IgD-negative memory B cell (primary cell): ENCODE measurements around the gene OXA1L. TPM values are rescaled to one million over a fixed set of nuclear protein-coding genes. Genes with fewer than 3 reads are reported as not detected.
"Not testable (repeated sequence)": the region's sequence is repeated elsewhere in the genome, so short reads cannot be mapped to it uniquely, and the experiment has no call there.

Experiments
- H3K27ac Mint-ChIP-seq, 3 donors: one replicate each; pipeline ENCODE4 v1.8.0; 2020 to 2022; ENCODE audit warnings: mild to moderate bottlenecking in 3 of 3, mixed read lengths in 3 of 3, moderate library complexity in 1 of 3
- H3K27me3 Mint-ChIP-seq: one replicate; pipeline ENCODE4 v1.8.0; 2021; ENCODE audit warnings: mixed read lengths
- H3K36me3 Mint-ChIP-seq: one replicate; pipeline ENCODE4 v1.8.0; 2020; ENCODE audit warnings: mild to moderate bottlenecking, mixed read lengths
- H3K4me1 Mint-ChIP-seq, 3 donors: one replicate each; pipeline ENCODE4 v1.8.0; 2020 to 2022; ENCODE audit warnings: mixed read lengths in 3 of 3, mild to moderate bottlenecking in 1 of 3
- H3K4me3 Mint-ChIP-seq, 4 donors: one replicate each; pipeline ENCODE4 v1.8.0; 2020 to 2022; ENCODE audit warnings: mild to moderate bottlenecking in 4 of 4, mixed read lengths in 4 of 4, moderate library complexity in 3 of 4
- H3K9me3 Mint-ChIP-seq, 3 donors: one replicate each; pipeline ENCODE4 v1.8.0; 2020 to 2021; ENCODE audit warnings: mixed read lengths in 3 of 3, mild to moderate bottlenecking in 1 of 3
- polyA plus RNA-seq: library from polyadenylated mRNA; unstranded; fragments of 300-500 nt; fragmentation: Illumina TruSeq; gene quantifications from one replicate; pipeline ENCODE4 v1.2.3, GENCODE V29; 2021

OXA1L gene
- polyA plus RNA-seq, 1 donor from 2014 or later: 60.7 TPM

DNA sequence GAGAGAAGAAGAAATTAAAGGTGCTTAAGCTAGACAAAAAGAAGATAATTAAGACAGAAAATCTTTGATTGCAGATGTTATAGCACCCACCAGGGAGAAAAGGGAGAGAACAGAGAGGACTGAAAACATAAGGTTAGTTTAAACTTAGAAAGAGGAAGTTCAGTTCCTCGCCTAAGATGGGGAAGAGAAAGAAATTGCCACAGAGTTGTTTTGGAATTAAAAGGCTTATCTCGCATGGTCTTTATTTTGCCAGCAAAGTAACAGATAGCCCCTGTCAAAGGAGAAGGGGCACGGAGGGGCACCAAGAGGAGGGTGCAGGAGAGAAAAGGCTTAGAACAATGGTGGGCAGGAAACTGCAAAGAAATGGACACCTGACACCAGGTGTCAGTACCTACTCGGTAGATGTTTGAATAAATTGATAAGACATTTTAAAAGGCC, 17.8 kb upstream of the OXA1L start:
- Mint-ChIP-seq H3K36me3 (peaks cover 2% of the 10 kb centered on the region), H3K27ac (peak overlapping the region in 2 of 3 donors; percentile 5 to 84), H3K4me1 (peaks cover 19 to 20% (median 20%) of the 10 kb centered on the region in 3 donors), H3K4me3 (peak overlapping the region; percentile 2 to 78 (median 68)), H3K9me3 (peaks cover 0 to 2% (median 0%) of the 10 kb centered on the region in 3 donors), H3K27me3 (peaks cover 2% of the 10 kb centered on the region)

DNA sequence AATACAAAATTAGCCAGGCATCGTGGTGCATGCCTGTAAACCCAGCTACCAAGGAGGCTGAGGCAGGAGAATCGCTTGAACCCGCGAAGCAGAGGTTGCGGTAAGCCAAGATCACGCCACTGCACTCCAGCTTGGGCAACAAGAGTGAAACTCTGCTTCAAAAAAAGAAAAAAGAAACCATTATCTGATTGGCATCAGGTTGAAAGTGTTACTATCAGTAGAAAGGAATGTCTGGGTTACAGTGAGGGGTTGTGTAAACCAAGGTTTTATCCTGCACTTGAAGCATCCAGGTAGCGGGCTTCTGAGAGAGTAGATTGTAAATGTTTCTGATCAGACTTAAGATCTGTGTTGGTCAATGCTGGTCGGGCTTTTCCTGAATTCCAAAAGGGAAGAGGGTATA, 14.1 kb upstream of the OXA1L start:
- Mint-ChIP-seq H3K9me3 (peaks cover 0 to 2% (median 0%) of the 10 kb centered on the region in 3 donors), H3K4me3 (no peak overlapping the region), H3K4me1 (peaks cover 19 to 26% (median 24%) of the 10 kb centered on the region in 3 donors), H3K36me3 (no peaks in the 10 kb centered on the region), H3K27me3 (peaks cover 2% of the 10 kb centered on the region), H3K27ac (no peak overlapping the region)

DNA sequence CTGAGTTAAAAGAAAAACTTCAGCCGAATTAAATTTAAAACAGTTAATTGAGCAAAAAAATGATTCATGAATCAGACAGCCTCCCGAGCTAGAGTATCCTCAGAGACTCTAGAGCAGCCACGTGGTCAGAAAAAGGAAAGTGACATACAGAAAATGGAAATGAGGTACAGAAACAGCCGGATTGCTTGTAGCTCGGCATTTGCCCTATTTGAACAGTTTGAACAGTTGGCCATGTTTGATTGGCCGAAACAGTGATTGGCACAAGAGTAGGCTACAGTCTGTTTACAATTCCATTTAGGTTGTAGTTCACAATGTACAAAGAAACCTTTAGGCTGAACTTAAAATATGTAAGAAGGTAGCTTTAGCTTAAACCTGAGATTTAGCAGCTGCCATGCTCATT, 12.9 kb upstream of the OXA1L start:
- Mint-ChIP-seq H3K4me3 (peak overlapping the region in 1 of 4 donors; percentile 5), H3K4me1 (peaks cover 9 to 16% (median 14%) of the 10 kb centered on the region in 3 donors), H3K9me3 (no peaks in the 10 kb centered on the region), H3K27me3 (peaks cover 1% of the 10 kb centered on the region), H3K27ac (no peak overlapping the region), H3K36me3 (no peaks in the 10 kb centered on the region)

DNA sequence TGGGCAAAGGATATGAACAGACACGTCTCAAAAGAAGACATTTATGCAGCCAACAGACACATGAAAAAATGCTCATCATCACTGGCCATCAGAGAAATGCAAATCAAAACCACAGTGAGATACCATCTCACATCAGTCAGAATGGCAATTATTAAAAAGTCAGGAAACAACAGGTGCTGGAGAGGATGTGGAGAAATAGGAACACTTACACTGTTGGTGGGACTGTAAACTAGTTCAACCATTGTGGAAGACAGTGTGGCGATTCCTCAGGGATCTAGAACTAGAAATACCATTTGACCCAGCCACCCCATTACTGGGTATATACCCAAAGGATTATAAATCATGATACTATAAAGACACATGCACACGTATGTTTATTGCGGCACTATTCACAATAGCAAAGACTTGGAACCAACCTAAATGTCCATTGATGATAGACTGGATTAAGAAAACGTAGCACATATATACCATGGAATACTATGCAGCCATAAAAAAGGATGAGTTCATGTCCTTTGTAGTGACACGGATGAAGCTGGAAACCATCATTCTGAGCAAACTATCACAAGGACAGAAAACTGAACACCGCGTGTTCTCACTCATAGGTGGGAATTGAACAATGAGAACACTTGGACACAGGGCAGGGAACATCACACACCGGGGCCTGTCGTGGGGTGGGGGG, 8.4 kb upstream of the OXA1L start:
- H3K4me1 Mint-ChIP-seq: peaks cover 0 to 16% (median 11%) of the 10 kb centered on the region in 3 donors
- not testable (repeated sequence) for H3K9me3 Mint-ChIP-seq, H3K27ac Mint-ChIP-seq, H3K27me3 Mint-ChIP-seq, H3K36me3 Mint-ChIP-seq, H3K4me3 Mint-ChIP-seq

DNA sequence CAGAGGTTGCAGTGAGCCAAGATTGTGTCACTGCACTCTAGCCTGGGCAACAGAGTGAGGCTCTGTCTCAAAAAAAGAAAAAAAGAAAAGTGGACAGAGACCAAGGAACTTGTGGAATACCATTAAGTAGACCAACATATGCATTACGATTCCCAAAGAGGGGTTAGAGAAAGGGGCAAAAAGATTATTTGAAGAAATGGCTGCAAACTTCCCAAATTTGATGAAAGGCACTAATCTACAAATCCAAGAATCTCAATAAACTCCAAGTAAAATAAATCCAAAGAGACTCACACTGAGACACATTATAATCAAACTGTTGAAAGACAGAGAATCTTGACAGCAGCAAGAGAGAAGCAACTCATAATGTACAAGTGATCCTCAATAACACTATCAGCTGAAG, 4.8 kb upstream of the OXA1L start:
- Mint-ChIP-seq H3K36me3 (peaks cover 7% of the 10 kb centered on the region), H3K9me3 (no peaks in the 10 kb centered on the region), H3K27ac (peak overlapping the region in 1 of 3 donors; percentile 21), H3K27me3 (no peaks in the 10 kb centered on the region), H3K4me3 (no peak overlapping the region), H3K4me1 (peaks cover 7 to 13% (median 12%) of the 10 kb centered on the region in 3 donors)

DNA sequence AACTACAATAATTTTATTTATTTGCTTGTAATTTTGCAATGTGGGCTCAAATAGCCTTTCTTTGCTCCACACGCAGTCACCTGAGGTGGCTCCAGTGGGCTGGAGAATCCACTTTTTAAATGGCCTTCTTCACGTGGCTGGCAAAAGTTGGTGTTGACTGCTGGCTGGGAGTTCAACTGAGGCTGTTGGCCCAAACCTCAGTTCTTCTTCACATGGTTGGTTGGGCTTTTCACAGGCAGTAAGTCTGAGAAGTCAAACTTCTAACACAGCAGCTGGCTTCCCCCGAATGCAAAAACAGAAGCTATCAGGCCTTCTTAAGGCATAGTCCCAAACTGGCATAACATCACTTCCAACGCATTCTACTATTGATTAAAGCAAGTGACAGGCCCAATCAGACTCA, 2.1 kb upstream of the OXA1L start:
- Mint-ChIP-seq H3K27me3 (no peaks in the 10 kb centered on the region), H3K27ac (no peak overlapping the region), H3K4me3 (no peak overlapping the region), H3K4me1 (peaks cover 24 to 31% (median 26%) of the 10 kb centered on the region in 3 donors), H3K9me3 (no peaks in the 10 kb centered on the region), H3K36me3 (peaks cover 7% of the 10 kb centered on the region)

DNA sequence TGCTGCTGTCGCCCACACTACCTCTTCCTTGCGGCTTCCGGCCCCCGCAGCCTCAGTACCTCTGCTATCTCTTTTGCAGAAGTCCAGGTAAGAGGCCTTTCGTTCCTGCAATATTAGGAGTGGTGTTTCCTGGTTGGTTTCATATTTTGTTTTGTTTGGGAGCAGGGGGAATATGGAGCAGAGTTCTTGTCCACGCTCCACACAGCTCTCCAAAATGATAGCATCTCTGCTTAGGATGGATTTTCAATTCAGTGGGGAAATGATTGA, 768 bp downstream of the OXA1L start:
- Mint-ChIP-seq H3K27ac (peak overlapping the region; percentile 59 to 98 (median 98)), H3K9me3 (peaks cover 0 to 2% (median 0%) of the 10 kb centered on the region in 3 donors), H3K36me3 (peaks cover 9% of the 10 kb centered on the region), H3K4me1 (peaks cover 24 to 27% (median 26%) of the 10 kb centered on the region in 3 donors), H3K4me3 (peak overlapping the region; percentile 87 to 95 (median 94)), H3K27me3 (no peaks in the 10 kb centered on the region)

DNA sequence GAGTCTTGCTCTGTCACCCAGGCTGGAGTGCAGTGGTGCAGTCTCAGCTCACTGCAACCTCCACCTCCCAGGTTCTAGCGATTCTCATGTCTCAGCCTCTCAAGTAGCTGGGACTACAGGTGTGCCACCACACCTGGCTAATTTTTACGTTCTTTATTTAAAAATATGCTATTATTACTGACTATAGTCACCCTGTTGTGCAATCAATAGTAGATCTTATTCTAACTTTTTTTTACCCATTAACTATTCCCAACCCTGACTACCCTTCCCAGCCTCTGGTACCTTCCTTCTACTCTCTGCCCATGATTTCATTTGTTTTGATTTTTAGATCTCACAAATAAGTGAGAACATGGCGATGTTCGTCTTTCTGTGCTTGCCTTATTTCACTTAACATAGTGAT, 2.5 kb downstream of the OXA1L start:
- peaks cover 0 to 2% (median 0%) of the 10 kb centered on the region in 3 donors for H3K9me3 Mint-ChIP-seq
- H3K4me3 Mint-ChIP-seq: peak overlapping the region in 1 of 4 donors; percentile 87
- H3K27me3 Mint-ChIP-seq: no peaks in the 10 kb centered on the region
- H3K27ac Mint-ChIP-seq: peak overlapping the region; percentile 59 to 93 (median 78)
- H3K36me3 Mint-ChIP-seq: peaks cover 9% of the 10 kb centered on the region
- peaks cover 24 to 27% (median 26%) of the 10 kb centered on the region in 3 donors for H3K4me1 Mint-ChIP-seq

DNA sequence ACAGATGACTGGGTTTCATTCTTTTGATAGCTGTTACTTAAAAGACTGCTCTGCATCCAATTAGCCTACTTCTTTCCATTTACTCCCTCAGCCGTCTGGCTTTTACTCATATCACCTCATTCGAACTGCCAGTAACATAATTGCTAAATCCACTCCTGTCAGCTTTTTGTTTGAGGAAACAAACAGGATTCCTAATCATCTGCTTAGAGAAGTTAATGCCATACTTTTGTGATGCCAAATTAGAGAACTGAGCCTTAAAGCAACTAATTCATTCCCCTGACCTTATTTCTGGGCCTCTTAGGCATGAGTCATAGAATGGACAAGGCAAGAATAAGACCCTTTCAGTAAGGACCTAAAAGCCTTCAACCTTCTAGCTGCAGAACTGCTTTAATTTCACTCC, 2.9 kb downstream of the OXA1L start:
- H3K9me3 Mint-ChIP-seq: peaks cover 0 to 2% (median 0%) of the 10 kb centered on the region in 3 donors
- H3K4me3 Mint-ChIP-seq: peak overlapping the region in 1 of 4 donors; percentile 87
- peaks cover 24 to 27% (median 26%) of the 10 kb centered on the region in 3 donors for H3K4me1 Mint-ChIP-seq
- peaks cover 9% of the 10 kb centered on the region for H3K36me3 Mint-ChIP-seq
- H3K27ac Mint-ChIP-seq: peak overlapping the region in 2 of 3 donors; percentile 59 to 78
- H3K27me3 Mint-ChIP-seq: no peaks in the 10 kb centered on the region

DNA sequence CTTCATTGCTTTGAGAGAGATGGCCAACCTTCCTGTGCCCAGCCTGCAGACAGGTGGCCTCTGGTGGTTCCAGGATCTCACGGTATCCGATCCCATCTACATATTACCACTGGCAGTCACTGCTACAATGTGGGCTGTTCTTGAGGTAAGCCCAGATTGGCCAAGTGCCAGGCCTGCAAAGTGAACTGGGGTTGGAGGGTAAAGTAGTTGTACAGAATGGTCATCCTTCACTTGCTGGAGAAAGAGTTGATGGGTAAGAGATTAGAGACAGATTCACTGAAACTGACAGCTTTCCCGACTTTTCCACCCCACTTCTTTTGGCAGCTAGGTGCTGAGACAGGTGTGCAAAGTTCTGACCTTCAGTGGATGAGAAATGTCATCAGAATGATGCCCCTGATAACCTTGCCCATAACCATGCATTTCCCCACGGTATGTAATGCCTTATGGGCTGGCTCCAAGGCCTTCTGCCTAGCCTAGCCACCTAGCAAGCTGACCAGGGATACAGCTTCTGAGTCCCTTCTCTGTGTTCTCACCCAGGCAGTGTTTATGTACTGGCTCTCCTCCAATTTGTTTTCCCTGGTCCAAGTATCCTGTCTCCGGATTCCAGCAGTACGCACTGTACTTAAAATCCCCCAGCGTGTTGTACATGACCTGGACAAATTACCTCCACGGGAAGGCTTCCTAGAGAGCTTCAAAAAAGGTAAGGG, 4.1 kb downstream of the OXA1L start:
- Mint-ChIP-seq H3K9me3 (peaks cover 0 to 2% (median 0%) of the 10 kb centered on the region in 3 donors), H3K27ac (no peak overlapping the region), H3K36me3 (peaks cover 9% of the 10 kb centered on the region), H3K27me3 (no peaks in the 10 kb centered on the region), H3K4me1 (peaks cover 18 to 27% (median 24%) of the 10 kb centered on the region in 3 donors), H3K4me3 (peak overlapping the region in 2 of 4 donors; percentile 58 to 87)

DNA sequence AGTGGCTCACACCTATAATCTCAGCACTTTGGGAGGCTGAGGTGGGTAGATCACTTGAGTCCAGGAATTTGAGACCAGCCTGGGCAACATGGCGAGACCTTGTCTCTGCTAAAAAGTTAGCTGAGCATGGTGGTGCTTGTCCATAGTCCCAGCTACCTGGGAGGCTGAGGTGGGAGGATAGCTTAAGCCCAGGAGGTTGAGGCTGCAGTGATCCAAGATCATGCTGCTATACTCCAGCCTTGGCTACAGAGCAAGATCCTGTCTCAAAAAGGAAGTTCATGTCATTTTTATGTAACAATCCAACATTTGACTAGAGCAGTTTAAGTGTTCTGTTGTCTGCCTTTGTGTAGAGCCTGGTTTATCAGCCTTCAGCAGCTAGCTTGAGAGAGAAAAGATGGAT, 6.2 kb downstream of the OXA1L start:
- Mint-ChIP-seq H3K27me3 (no peaks in the 10 kb centered on the region), H3K27ac (no peak overlapping the region), H3K4me3 (no peak overlapping the region), H3K4me1 (peaks cover 8 to 21% (median 20%) of the 10 kb centered on the region in 3 donors), H3K9me3 (peaks cover 0 to 2% (median 0%) of the 10 kb centered on the region in 3 donors), H3K36me3 (peaks cover 9% of the 10 kb centered on the region)

DNA sequence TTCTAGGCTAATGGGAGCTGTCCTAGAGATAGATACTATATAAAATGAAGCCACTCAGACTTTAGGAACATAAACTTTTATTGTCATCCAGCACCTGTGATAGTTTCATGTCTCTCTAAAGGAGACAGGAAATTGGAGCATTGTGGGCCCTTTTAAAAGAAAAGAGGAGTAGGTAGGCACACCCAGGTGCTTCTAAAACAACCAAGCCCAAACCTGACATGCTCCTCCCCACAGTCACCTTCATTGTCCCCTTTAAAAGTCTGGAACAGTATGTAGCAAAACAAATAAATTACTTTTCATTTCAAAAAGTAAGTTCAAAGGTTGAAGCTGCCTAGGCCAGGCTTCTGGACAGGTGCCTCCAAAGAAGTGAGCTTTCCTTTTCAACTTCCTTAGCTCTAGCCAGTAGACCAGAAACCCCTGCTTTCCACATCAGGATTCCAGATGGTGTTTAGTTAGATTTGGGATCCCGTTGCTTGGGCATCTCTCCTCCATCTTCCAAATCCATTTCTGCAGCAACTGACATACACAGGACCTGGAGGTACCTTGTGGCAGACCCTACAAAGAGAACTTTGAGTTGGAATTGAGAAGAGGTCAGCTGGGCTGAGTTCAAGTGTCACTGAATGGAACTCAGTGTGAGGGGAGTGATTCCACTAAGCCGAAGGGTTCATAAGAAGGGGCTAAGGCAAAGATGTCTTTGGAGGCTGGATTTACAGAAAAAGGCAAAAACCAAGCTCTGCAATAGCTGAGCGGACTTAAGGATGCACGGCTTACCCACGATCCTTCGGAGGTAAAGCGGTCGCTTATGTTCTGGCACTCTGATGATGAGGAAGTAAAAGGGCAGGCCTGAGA, 6.9 kb downstream of the OXA1L start:
- Mint-ChIP-seq H3K27me3 (no peaks in the 10 kb centered on the region), H3K4me3 (no peak overlapping the region), H3K36me3 (peaks cover 9% of the 10 kb centered on the region), H3K4me1 (peaks cover 7 to 17% (median 16%) of the 10 kb centered on the region in 3 donors), H3K27ac (peak overlapping the region in 1 of 3 donors; percentile 32), H3K9me3 (peaks cover 0 to 2% (median 0%) of the 10 kb centered on the region in 3 donors)

DNA sequence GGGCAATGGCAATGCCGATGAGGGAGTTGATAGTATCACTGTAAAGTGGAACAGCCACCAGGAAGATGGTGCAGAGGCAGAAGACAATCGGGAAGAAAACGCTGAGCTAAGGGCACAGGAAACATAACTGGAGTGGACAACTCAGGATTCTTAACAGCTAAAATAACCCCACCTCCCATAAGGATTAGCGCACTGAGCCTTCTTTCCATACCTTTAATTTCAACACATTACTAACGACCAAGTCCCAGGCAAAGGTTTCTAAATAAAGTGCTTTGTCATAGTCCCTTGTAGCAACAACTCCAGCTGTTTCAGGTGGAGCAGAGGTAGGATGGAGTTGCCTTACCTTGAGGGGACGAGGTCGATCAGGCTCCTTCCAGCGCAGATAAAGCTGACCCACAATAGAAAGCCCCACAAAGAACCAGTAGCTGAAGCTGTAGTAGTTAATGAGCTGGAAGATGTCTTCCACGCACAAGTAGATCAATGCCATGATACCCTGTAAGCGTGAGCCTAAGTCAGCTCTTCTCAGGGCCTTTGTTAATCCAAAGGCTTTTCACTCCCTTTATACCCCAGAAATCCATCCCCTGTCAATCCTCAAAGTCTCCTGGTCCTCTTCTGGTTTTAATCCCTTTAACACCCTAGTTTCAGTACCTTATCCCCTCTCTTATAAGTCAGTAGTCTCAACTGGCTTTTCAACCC, 7.7 kb downstream of the OXA1L start:
- Mint-ChIP-seq H3K4me3 (peak overlapping the region in 1 of 4 donors; percentile 65), H3K27ac (peak overlapping the region in 2 of 3 donors; percentile 28 to 32), H3K9me3 (peaks cover 0 to 2% (median 0%) of the 10 kb centered on the region in 3 donors), H3K36me3 (peaks cover 9% of the 10 kb centered on the region), H3K27me3 (no peaks in the 10 kb centered on the region), H3K4me1 (peaks cover 6 to 12% (median 10%) of the 10 kb centered on the region in 3 donors)

DNA sequence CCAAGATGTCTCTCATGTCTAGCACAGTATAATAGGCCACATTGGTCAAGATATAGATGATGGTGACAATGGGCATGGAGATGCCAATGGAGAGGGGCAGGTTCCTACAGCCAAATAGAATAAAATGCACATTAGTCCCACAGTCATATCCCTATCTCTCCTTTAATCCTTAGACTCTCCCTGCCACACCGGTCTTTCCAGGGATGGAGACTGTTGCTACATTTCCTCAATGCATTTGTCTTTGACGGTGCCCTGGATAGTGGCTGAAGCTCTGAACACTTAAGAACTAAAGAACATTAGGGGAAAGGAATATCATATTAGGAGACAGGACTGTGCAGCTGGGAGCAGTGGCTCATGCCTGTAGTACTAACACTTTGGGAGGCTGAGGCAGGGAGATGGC, 9.7 kb downstream of the OXA1L start:
- H3K4me3 Mint-ChIP-seq: peak overlapping the region in 1 of 4 donors; percentile 65
- peaks cover 3% of the 10 kb centered on the region for H3K36me3 Mint-ChIP-seq
- peak overlapping the region in 1 of 3 donors; percentile 44 for H3K27ac Mint-ChIP-seq
- no peaks in the 10 kb centered on the region for H3K27me3 Mint-ChIP-seq
- H3K4me1 Mint-ChIP-seq: peaks cover 6 to 9% (median 6%) of the 10 kb centered on the region in 3 donors
- peaks cover 0 to 2% (median 0%) of the 10 kb centered on the region in 3 donors for H3K9me3 Mint-ChIP-seq
